Measurements from ENCODE around the gene ATF6B.

- TF ChIP-seq, protein P1, sequence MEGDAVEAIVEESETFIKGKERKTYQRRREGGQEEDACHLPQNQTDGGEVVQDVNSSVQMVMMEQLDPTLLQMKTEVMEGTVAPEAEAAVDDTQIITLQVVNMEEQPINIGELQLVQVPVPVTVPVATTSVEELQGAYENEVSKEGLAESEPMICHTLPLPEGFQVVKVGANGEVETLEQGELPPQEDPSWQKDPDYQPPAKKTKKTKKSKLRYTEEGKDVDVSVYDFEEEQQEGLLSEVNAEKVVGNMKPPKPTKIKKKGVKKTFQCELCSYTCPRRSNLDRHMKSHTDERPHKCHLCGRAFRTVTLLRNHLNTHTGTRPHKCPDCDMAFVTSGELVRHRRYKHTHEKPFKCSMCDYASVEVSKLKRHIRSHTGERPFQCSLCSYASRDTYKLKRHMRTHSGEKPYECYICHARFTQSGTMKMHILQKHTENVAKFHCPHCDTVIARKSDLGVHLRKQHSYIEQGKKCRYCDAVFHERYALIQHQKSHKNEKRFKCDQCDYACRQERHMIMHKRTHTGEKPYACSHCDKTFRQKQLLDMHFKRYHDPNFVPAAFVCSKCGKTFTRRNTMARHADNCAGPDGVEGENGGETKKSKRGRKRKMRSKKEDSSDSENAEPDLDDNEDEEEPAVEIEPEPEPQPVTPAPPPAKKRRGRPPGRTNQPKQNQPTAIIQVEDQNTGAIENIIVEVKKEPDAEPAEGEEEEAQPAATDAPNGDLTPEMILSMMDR (IDR thresholded peaks at IDR 0.05), result no peak
- no peak for TF ChIP-seq POLR2A (IDR thresholded peaks at IDR 0.05)
Observed at GRCh38 chr6:32128751-32129296, 778 bp upstream of the ATF6B start.
